ENCODE results near the gene SMIM38.

SMIM38 gene

DNA sequence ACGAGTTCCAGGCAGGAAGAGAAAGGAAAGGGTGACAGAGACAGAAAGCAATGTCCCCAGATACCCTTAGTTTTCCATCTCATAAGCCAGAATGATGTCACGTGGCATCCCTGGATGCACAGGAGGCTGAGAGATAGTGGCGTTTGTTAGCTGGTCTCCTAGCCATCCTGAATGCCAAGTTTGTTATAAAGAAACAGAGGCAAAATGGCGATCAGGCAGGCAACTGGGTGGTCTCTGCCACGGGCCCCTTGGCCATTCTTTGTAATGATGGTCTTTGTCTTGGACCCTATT, 5.3 kb downstream of the SMIM38 start:
- DNase-seq (ENCODE audit: low read depth): no peak
- no peak overlapping the region for H3K4me3 ChIP-seq (ENCODE audit: low read depth, low read length)
- TF ChIP-seq, protein P1, sequence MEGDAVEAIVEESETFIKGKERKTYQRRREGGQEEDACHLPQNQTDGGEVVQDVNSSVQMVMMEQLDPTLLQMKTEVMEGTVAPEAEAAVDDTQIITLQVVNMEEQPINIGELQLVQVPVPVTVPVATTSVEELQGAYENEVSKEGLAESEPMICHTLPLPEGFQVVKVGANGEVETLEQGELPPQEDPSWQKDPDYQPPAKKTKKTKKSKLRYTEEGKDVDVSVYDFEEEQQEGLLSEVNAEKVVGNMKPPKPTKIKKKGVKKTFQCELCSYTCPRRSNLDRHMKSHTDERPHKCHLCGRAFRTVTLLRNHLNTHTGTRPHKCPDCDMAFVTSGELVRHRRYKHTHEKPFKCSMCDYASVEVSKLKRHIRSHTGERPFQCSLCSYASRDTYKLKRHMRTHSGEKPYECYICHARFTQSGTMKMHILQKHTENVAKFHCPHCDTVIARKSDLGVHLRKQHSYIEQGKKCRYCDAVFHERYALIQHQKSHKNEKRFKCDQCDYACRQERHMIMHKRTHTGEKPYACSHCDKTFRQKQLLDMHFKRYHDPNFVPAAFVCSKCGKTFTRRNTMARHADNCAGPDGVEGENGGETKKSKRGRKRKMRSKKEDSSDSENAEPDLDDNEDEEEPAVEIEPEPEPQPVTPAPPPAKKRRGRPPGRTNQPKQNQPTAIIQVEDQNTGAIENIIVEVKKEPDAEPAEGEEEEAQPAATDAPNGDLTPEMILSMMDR (conservative IDR thresholded peaks at IDR 0.05; ENCODE audit: low read depth, low read length): no peak

DNA sequence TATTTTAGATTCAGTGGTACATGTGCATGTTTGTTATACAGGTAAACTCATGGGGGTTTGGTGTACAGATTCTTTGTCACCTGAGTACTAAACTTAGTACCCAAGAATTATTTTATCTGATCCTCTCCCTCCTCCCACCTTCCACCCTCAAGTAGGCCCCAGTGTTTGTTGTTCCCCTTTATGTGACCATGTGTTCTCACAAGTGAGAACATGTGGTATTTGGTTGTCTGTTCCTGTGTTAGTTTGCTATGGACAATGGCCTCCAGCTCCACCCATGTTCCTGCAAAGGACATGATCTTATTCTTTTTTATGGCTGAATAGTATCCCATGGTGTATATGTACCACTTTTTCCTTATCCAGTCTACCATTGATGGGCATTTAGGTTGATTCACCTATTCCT, 6.8 kb downstream of the SMIM38 start:
- H3K4me3 ChIP-seq (ENCODE audit: low read depth, low read length): no peak overlapping the region
- no peak for DNase-seq (ENCODE audit: low read depth)
- TF ChIP-seq, protein P1 (conservative IDR thresholded peaks at IDR 0.05; ENCODE audit: low read depth, low read length): no peak

DNA sequence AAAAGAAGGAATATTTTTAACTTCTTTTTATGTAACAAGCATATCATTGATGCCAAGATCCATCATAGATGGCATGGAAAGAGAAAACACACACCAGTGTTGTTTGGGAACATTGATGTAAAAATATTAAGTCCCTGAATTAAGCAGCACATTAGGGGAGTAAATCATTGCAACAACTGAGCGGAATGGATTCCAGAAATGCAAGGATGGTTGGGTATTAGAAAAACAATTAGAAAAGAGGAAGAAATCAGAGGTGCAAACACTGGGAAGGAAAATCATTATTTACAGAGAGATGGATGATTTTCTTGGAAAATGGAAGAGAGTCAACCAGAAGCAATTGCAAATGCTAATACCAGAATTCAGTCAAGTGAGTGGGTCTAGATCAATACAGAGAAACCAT, 8.1 kb downstream of the SMIM38 start:
- TF ChIP-seq, protein P1 (conservative IDR thresholded peaks at IDR 0.05; ENCODE audit: low read depth, low read length): no peak
- no peak overlapping the region for H3K4me3 ChIP-seq (ENCODE audit: low read depth, low read length)
- no peak for DNase-seq (ENCODE audit: low read depth)

DNA sequence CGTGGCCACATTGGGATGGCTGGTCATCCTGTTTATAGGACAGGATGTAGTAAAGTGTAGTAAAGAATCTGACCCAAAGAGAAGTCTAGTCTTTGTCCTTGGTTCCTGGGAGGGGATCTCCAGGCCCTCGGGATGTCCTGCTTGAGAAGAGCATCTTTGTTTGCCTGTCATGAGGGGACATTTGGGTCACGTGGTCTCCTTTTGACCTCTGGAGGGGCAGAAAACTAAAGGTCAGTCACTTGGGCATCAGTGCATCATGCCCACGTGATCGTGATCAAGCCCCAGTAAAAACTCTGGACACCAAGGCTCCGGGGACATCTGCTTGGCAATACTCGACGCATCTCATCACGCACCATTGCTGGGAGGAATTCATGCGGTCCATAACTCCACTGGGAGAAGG, 9.1 kb downstream of the SMIM38 start:
- no peak for DNase-seq (ENCODE audit: low read depth)
- TF ChIP-seq, protein P1 (conservative IDR thresholded peaks at IDR 0.05; ENCODE audit: low read depth, low read length): no peak
- H3K4me3 ChIP-seq (ENCODE audit: low read depth, low read length): no peak overlapping the region

DNA sequence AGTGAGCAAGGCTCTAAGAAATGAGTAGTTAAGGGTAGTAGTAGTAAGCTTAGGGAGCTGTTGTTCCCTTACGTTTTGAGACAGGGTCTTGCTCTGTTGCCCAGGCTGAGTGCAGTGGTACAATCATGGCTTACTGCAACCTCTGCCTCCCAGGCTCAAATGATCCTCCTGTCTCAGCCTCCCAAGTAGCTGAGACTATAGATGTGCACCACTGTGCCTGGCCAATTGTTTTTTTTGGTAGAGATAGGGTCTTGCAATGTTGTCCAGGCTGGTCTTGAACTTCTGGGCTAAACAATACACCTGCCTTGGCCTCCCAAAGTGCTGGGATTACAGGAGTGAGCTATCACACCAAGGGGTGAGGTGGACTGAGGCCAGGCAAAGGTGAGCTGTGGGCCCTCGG, 10.0 kb downstream of the SMIM38 start:
- TF ChIP-seq, protein P1 (conservative IDR thresholded peaks at IDR 0.05; ENCODE audit: low read depth, low read length): no peak
- no peak overlapping the region for H3K4me3 ChIP-seq (ENCODE audit: low read depth, low read length)
- no peak for DNase-seq (ENCODE audit: low read depth)

DNA sequence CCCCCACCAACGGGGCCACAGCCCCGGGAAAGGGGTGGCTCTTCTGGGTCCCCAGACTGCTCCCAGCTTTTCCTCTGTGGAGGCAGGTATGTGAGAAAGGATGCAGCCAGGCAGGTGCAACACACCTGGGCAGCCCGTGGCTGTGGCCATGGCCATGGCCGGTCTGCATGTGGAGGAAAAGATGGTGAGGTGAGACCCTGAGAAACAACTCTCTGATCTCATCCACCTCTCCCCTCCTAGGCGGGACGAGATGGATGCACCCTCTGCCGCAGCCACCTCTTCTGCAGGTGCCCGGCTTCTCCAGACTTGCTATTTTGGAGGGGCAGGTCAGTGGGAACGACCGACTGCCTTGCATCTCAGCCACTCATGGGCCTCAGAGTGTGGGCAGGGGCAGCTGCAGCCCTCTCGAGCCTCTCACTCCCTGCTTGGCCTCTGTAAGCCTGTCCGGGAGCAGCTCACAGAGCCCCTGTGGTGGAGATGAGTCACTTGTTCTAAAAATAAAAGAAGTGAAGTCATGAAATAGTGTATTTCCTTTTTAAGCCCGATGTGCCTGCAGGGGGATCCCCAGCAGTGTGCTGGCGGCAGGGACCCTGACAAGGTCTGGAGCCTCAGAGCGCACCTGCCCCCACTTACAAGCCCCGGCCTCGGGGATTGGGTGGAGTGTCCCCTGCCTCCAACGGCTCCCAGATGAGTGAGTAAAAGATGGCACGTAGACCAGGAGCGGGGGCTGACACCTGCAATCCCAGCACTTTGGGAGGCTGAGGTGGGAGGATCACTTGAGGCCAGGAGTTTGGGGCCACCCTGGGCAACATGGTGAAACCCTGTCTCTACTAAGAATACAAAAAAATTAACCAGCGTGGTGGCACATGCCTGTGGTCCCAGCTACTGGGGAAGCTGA, 10.7 kb downstream of the SMIM38 start:
- no peak overlapping the region for H3K4me3 ChIP-seq (ENCODE audit: low read depth, low read length)
- peak; percentile 92 for DNase-seq (ENCODE audit: low read depth)
- TF ChIP-seq, protein P1 (conservative IDR thresholded peaks at IDR 0.05; ENCODE audit: low read depth, low read length): peak; percentile 40

Data from choroid plexus epithelial cell (primary cell).